GM18520 (cell line): ENCODE results near the gene HOXC4.

Experiments
- ATAC-seq: cut with Tn5 transposase; IDR thresholded peaks from one replicate; pipeline ENCODE4 v1.9.1; 2021; ENCODE audit not compliant: unreplicated experiment

Gene HOXC4

GRCh38 chr12:54053751-54054741 is at the start of gene HOXC4:
Gene HOXC4 (plus strand): TSS chr12:54053835. CDS start chr12:54053923, 88 bp downstream.
- no peak for ATAC-seq

GRCh38 chr12:54004063-54004840 is 49.4 kb upstream of the HOXC4 start:
- no peak for ATAC-seq

- ATAC-seq, result no peak
Observed at GRCh38 chr12:54004841-54005530, 48.6 kb upstream of the HOXC4 start.

GRCh38 chr12:54005531-54005852 is 48.1 kb upstream of the HOXC4 start:
- ATAC-seq, result no peak

GRCh38 chr12:54005853-54006558 is 47.6 kb upstream of the HOXC4 start:
- ATAC-seq, result peak; percentile 41

GRCh38 chr12:54006559-54007220 is 46.9 kb upstream of the HOXC4 start:
- ATAC-seq, result no peak

GRCh38 chr12:54007538-54008259 is 45.9 kb upstream of the HOXC4 start:
- ATAC-seq, result no peak

- no peak for ATAC-seq
Observed at GRCh38 chr12:54008260-54008552, 45.4 kb upstream of the HOXC4 start.

GRCh38 chr12:54009171-54010052 is 44.2 kb upstream of the HOXC4 start:
- no peak for ATAC-seq

GRCh38 chr12:54010053-54010971 is 43.3 kb upstream of the HOXC4 start:
- ATAC-seq, result no peak

GRCh38 chr12:54010972-54011664 is 42.5 kb upstream of the HOXC4 start:
- no peak for ATAC-seq

- no peak for ATAC-seq
Observed at GRCh38 chr12:54011665-54012532, 41.7 kb upstream of the HOXC4 start.

- no peak for ATAC-seq
Observed at GRCh38 chr12:54012631-54013409, 40.8 kb upstream of the HOXC4 start.

- ATAC-seq, result no peak
Observed at GRCh38 chr12:54014377-54015017, 39.1 kb upstream of the HOXC4 start.
